OCI-LY3 (cell line): ENCODE results near the gene SULT2B1.
A peak's percentile ranks its signal among the peaks of the same experiment; 100 is the strongest.

Source experiments
- CTCF ChIP-seq: fragments of 200-600, 300-600 bp; sonication (generic); IDR thresholded peaks from 2 replicates; pipeline ENCODE4 v1.5.1; 2014; ENCODE audit warnings: antibody characterized with exemption, low read length, low read depth
- EZH2phosphoT487 ChIP-seq: fragments of 200-600 bp; shearing (Covaris generic); IDR thresholded peaks from 2 replicates; pipeline ENCODE4 v1.6.1; 2018; ENCODE audit warnings: antibody characterized with exemption, mixed run types, low read depth

GRCh38 chr19:48588670-48589401 is 36.9 kb downstream of the SULT2B1 start:
- TF ChIP-seq EZH2phosphoT487 (no peak), CTCF (peak; percentile 99)
